T-helper 9 cell (primary cell): ENCODE data around the gene ASXL1.
A peak's percentile ranks its signal among the peaks of the same experiment; 100 is the strongest.
"Not testable (repeated sequence)": the region's sequence is repeated elsewhere in the genome, so short reads cannot be mapped to it uniquely, and the experiment has no call there.

Experiments used
- DNase-seq: peaks from one replicate; pipeline ENCODE4 v3.0.0-alpha.2; 2020
- total RNA-seq, 2 donors: gene quantifications; one replicate each; lab custom pipeline; 2026; lab: John Stamatoyannopoulos, UW

The ASXL1 gene
- total RNA-seq, result 194 to 326 reads per million in 2 donors

DNA sequence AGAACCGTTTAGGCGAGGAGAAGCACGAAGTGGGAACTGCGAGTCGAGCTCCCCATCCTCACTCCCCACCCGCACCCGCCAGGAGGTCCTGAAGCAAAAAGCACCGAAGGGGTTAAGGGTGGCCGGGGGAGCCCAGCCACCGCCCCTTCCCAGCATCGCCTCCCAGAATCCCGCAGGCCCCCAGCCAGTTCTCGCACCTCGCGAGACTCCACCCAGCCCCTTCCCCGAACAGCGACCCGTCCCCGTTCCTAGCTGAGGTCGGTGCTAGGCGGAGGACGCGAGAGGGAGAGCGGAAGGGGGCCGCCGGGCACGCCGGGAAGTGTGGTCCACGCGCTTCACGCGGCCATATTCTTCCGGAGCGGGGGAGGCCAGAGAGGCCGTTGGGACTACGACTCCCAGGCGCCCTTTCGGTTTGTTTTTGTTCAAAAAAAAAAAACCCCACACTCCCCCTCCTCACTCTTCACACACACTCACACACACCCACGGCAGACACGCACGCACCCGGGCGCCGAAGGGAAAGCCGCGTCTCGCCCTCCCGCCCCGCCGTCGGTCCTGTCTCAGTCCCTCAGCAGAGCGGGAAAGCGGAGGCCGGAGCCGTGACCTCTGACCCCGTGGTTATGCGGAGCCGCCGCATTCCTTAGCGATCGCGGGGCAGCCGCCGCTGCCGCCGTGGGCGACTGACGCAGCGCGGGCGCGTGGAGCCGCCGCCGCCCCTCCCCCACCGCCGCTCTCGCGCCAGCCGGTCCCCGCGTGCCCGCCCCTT is at the start of gene ASXL1:
TSS of gene ASXL1 (plus strand) at position 463 of the 763 bp plus-strand sequence. CDS start 445 bp downstream, outside the sequence.
- peak; percentile 87 for DNase-seq

DNA sequence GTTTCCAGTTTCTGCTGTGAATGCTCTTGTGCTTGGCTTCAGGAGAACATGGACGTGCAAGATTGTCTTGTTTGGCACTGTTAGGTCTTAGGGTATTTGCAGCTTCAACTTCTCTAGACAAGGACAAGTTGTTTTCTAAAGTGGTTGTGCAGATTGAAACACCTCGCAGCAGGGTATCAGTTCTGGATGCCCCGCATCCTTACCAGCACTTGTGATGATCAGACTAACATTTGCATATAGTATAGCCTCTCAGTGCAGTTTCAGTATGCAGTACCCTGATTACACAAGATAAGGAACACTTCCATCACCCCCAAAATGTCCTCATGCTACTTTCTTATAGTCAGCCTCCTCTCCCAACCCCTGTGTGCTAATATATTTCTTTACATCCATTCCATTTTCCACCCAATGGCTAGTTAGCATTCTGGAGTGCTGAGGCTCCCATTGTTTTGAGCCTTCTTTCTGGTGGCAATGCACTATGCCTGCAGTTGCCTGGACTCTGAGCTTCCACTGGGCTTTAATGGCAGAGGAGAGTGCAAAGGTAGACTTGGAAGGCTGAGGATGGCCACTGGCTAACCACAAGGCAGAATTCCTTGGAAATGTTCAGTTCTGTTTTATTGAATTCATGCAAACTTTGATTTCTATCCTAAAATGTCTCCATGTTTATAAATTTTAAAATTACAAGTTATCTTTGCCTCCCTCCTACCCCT is 45.3 kb upstream of the ASXL1 start:
- no peak for DNase-seq

DNA sequence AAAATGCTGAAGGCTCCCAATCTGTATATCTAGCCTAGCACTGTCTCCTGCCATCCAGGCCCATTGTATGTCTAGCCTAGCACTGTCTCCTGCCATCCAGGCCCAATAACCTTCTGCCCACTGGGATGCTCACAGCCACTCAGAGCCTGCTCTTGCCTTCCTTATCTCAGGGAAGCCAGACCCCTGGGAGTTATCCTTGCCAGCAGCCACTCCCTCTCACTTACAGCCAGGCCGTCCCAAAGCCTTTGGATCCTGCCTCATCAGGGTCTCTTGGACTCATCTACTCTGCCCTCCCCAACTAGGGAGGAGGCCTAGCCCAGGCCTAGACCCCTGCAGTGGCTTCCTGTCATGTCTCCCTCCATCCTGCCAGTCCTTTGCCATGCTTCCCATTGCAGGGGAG is 43.4 kb upstream of the ASXL1 start:
- DNase-seq, result no peak

DNA sequence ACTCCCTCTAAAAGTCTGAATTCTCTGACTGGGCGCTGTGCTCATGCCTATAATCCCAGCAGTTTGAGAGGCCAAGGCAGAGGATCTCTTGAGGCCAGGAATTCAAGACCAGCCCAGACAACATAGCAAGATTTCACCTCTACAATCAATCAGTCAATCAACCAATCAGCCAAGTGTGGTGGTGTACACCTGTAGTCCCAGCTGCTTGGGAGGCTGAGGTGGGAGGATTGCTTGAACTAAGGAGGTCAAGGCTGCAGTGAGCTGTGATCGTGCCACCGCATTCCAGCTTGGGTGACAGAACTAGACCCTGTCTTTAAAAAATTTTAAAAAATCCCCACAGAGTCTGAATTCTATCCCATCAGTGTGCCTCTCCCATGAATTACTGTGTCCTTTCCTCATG is 42.7 kb upstream of the ASXL1 start:
- DNase-seq, result no peak

DNA sequence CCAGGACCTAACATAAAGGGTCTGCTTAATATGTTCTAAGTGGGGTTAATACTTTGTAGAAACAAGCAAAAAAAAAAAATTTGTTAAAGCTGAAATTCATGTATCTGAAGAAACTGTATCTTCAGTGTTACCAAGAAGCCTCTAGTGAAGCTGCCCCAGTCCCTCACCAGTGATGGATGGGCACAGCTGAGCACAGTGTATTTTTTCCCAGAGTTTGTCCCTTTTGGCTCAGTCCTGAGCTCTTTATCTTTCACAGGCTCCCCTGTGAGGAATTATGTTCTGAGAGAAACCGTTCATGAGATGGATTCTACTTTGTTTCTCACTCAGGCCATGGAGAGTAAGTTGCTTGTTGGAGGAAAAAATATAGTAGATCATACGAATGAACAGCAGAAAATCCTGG is 42.2 kb upstream of the ASXL1 start:
- no peak for DNase-seq

DNA sequence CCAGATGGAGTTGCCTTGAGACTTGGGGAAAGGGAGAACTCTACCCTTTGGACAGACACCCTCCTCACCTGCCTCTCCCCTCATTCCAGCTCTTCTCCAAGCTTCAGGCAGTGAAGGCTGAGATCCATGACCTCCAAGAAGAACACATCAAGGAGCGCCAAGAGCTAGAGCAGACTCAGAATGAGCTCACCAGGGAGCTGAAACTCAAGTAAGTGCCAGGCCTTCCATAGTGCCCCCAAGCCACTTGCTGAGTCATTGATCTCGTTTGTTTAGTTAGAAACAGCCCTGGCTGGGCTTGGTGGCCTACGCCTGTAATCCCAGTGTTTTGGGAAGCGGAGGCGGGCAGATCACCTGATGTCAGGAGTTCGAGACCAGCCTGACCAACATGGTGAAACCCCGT is 41.5 kb upstream of the ASXL1 start:
- no peak for DNase-seq

DNA sequence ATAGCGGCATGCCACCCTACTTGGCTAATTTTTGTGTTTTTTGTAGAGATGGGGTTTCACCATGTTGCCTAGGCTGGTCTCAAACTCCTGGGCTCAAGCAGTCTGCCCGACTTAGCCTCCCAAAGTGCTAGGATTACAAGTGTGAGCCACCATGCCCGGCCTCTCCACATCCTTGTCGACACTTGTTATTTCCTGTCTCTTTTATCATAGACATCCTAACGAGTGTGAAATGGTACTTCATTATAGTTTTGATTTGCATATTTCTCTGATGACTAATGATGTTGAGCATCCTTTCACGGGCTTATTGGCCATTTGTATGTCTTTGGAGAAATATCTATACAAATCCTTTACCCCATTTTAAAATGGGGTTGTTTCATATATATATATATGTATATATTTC is 39.0 kb upstream of the ASXL1 start:
- no peak for DNase-seq

DNA sequence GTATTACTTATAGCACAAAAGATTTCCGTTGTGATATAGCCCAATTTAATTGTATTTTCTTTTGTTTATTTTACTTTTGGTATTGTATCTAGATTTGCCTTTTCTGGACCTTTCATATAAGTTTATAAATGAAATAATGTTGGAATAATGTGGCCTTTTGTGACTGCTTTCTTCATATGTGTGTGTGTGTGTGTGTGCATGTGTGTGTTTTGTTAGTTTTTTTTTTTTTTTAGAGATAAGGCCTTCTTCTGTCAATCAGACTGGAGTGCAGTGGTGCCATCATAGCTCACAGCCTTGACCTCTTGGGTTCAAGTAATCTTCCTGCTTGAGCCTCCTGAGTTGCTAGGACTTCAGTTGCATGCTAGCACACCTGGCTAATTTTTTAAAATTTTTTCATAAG is 37.8 kb upstream of the ASXL1 start:
- DNase-seq, result no peak

DNA sequence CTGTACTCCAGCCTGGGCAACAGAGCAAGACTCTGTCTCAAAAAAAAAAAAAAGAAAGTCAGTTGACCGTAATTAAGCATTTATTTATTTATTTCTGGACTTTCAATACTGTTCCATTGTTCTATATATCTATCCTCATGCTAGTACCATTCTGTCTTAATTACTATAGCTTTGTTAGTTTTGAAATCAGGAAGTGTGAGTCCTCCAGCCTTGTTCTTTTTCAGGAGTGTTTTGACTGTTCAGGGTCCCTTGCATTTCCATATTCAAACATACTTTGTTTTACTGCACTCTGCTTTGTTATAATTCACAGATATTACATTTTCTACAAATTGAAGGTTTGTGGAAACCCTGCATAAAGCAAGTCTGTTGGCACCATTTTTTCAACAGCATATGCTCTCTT is 36.7 kb upstream of the ASXL1 start:
- DNase-seq, result no peak

DNA sequence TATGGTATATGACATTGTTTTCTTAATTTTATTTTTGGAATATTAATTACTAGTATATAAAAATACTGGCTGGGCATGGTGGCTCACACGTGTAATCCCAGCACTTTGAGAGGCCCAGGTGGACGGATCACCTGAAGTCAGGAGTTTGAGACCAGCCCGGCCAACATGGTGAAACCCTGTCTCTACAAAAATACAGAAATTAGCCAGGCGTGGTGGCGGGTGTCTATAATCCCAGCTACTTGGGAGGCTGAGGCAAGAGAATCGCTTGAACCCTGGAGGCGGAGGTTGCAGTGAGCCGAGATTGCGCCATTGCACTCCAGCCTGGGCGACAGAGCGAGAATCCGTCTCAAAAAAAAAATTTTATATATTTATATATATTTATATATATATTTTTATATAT is 35.9 kb upstream of the ASXL1 start:
- DNase-seq, result not testable (repeated sequence)

DNA sequence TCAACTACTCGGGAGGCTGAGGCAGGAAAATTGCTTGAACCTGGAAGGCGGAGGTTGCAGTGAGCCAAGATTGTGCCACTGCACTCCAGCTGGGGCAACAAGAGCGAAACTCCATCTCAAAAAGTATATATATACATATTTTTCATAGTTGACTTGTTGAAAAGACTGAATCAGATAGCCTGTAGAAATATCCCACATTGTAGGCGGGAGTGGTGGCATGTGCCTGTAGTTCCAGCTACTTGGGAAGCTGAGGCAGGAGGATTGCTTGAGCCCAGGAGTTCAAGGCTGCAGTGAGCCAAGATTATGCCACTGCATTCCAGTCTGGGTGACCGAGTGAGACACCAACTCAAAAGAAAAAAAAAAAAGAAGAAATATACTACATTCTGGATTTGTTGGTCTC is 34.4 kb upstream of the ASXL1 start:
- not testable (repeated sequence) for DNase-seq

DNA sequence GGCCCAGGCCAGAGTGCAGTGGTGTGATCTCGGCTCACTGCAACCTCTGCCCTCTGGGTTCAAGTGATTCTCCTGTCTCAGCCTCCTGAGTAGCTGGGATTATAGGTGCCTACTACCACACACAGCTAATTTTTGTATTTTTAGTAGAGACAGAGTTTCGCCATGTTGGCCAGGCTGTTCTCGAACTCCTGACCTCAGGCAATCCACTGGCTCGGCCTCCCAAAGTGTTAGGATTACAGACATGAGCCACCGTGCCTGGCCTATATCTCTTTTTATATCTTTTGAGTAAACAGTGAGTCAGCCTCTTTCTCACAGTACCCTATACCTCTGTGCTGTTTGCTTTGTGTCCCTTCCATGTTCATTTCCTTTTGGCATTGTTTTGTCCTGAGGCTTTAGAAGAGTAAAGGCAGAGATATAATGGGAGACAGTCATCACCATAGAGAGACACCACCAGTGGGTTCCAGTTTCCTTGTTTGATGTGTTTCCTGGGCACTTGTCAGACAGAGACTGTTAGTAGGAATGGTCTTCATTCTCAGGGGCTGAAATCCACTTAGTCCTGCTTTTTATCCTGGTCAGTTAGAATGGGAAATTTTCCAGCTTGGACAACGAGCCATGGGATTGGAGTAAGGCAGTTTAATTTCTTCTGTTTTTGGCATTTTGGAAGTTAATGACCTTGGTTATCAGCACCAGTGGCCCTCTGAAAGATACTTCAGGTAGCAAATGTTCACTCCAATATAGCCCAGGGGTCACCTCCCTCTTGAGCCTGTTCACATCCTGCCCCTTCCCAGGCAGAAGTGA is 32.2 kb upstream of the ASXL1 start:
- DNase-seq, result no peak

DNA sequence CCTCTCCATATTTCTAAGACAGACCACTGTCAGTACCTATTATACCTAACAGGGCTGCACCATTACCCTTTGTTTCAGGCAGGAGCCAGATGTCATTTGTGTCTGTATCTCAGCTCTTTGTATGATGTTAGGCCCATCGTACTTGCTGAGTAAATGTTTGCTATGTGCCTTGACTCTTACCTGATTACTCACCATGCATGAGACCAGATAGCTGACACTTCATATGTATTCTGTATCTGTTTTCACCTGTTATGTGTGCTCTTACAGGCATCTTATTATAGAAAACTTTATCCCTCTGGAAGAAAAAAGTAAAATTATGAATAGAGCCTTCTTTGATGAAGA is 31.7 kb upstream of the ASXL1 start:
- no peak for DNase-seq

DNA sequence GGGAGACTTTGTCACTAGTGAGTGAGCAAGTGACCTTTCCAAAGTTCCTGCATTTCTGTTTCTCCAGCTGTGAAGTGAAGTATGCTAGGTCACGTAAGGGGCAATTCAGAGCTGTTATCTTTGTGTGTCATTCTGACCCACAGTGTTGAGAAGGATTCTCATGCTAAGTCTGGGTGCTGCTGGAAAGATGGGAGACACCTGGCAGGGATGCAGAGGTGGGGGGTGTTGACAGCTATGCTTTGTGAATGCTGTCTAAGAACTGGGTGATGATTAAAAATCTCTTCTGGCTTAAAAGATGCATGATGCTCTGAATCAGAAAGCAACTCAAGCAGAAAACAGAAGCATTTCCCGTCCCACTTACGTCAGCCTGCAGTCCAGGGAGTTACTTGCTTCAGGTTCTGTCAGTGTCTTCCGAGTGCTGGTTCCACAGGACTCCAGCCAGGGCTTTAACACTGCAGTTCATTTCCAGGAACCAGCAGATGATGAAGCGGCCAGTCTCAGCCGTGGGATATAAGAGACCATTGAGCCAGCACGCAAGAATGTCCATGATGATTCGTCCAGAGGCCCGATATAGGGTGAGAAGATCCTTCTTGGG is 30.9 kb upstream of the ASXL1 start:
- DNase-seq, result no peak

DNA sequence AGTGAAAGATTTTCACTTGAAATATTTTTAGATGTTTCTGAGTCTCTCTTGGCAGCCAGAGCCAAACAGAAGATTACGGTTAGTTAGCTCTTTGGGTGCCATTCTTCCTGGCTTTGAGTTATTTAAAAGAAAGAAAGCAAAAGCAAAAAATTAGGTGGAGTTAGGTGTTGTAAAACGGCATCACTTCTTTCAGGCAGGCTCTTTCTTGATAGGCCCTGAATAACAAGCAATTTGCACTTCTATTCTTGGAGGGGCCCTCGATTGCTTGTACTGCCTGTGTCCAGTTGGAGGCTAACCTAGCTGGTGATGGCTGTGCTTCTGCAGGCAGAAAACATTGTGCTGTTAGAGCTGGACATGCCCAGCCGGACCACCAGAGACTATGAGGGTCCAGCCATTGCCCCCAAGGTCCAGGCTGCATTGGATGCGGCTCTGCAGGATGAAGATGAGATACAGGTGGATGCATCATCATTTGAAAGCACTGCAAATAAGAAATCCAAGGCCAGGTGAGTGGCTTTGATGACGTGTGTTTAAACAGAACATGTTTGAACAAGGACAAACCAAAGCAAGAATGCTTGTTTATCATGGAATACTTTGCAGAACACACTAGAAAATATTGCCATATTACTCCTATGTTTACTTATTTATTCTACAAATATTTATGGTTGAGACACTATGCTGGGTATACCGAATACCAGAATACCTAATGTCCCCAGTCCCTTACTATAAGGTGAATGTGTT is 28.1 kb upstream of the ASXL1 start:
- no peak for DNase-seq

DNA sequence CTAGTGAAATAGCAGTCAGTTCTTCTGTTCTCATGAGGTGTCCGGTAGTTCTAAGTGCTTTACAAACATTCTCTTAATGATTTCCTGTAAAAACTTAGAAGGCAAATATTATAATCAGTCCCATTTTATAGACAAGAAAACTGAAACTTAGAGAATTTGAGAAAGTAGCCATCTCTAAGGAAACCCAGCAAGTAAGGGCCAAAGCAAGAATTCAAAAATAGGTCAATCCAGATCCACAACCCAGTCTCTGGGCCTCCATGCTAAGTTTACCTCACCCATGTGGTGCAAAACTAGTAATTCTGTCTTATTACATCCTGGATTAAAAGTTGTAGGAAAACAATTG is 27.6 kb upstream of the ASXL1 start:
- DNase-seq, result no peak

DNA sequence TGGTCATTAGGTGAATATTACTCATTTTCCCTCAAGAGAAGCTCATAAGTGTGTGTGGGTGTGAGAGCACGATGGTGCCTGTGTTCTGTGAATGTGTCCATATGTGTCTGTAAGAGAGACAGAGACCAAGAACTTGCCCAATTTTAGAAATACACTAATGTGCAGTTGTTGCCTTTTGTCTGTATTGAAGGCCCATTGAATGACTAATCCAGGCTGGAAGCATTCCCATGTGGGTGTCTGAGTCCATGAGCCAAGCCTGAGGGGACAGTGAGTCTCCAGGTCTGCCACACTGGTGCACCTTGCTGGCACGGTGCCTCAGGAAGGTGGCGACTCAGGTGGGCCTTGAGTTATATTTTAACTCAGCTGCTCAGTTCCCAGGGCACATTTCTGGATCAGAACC is 25.5 kb upstream of the ASXL1 start:
- no peak for DNase-seq

DNA sequence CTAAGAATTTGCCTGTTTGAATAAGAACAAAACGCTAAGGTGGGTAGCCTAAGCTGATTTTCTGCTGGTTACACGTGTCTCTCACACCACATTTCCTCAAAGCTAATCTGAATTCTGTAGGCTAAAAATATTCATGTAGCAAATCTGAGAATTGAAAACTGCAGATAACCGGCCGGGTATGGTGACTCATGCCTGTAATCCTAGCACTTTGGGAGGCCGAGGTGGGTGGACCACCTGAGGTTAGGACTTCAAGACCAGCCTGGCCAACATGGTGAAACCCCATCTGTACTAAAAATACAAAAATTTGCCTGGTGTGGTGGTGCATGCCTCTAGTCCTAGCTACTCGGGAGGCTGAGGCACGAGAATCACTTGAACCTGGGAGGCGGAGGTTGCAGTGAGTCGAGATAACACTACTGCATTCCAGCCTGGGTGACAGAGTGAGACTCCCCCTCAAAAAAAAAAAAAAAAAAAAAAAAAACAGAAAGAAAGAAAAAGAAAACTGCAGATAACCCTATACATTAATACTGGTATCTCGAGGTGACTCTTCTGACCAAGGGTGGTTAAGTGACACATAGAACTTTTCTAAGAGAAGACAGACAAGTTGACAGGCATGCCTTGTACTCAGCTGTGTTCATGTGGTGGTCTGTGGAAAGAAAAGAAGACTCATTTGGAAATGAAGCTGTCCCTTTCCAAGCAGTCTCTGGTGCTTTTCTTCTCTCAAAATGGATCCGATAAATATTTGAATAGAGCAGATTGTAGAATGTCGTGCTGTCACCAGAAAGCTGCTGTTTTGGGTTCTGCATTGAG is 24.7 kb upstream of the ASXL1 start:
- no peak for DNase-seq

DNA sequence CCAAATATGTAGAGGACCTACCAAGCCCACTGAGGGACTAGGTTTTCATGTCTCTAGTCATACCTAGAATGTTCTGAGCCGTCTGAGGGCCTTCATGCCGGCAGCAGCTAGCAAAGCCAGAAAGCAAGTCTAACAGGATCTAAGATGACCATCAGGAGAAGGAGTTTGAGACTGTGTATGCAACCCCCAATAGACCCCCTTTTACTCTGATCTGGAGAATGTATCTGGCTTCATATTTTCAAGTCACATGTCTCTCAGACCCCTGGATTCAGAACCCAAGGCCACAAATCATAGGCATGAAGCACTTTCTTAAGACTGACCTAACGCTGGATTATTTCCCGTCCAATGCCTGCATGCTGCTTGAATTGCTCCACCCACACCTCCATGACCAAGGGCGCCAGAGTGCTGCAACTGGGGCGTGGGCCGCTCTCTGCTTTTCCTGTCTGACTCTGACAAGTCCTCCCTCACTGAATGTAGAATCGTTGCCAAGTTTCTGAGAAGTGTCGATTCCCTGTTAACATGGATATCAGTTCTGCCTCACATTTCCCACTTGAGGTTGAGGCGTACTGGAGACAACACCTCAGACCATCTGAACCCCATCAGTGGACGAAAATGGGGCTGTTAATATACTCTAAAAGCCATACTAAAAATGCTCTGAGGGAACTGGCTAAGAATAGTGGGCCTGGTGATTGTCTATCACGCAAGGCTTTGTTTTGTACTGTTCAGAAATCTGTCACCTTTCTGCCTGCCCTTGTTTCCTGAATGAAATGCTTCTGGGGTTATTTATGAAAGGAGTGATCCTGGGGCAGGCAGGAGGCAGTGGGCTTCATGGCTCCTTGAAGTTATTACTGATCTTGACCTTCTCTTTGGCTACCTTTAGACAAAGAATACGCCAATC is 23.9 kb upstream of the ASXL1 start:
- peak; percentile 30 for DNase-seq

DNA sequence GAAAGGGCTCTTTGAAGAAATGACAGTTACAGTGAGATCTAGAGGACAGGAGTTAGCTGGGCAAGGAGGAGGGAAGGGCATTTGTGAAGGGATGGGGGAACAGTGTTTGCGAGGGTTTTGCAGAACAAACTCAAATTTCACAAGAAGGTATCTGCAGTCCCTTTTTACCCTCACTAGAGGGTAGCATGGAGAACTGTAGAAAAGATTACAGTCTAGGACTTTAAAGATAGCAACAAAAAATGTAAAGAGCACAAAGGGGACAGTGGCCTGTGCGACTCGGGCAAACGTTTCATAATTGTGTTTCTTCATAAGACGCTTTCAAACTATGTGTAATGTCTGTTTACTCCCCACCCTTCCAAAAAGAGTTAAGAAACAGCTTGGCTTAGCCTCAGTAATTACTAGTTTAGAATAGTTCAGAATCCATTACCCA is 21.2 kb upstream of the ASXL1 start:
- no peak for DNase-seq
